Mesendoderm (in vitro differentiated cells): ENCODE data around the gene ABCC3. TPM values are rescaled to one million over a fixed set of nuclear protein-coding genes. Genes with fewer than 3 reads are reported as not detected.

Experiments
- DNase-seq: peaks from one replicate; pipeline ENCODE4 v3.0.0; 2013
- H2AK5ac ChIP-seq: 2 replicates; pipeline ENCODE4 v1.6.1; 2013; ENCODE audit warnings: low read length, inconsistent platforms
- H2BK120ac ChIP-seq: 2 replicates; pipeline ENCODE4 v1.6.1; 2013; ENCODE audit warnings: low read depth, mild to moderate bottlenecking, low read length, moderate library complexity, mixed read lengths
- H2BK15ac ChIP-seq: replicated peaks from 2 replicates; pipeline ENCODE4 v1.6.1; 2013; ENCODE audit warnings: low read depth, mild to moderate bottlenecking, moderate library complexity
- H2BK5ac ChIP-seq: 2 replicates; pipeline ENCODE4 v1.6.1; 2013; ENCODE audit warnings: low read length, inconsistent platforms
- H3K18ac ChIP-seq: 2 replicates; pipeline ENCODE4 v1.6.1; 2013; ENCODE audit warnings: mild to moderate bottlenecking, low read length, mixed read lengths
- H3K23ac ChIP-seq: one replicate; pipeline ENCODE4 v1.6.1; 2013; ENCODE audit warnings: low read length
- H3K27ac ChIP-seq: 2 replicates; pipeline ENCODE4 v1.5.1; 2013; ENCODE audit warnings: low read depth, mild to moderate bottlenecking, inconsistent platforms, low read length, moderate library complexity
- H3K27me3 ChIP-seq: 2 replicates; pipeline ENCODE4 v1.6.1; 2013; ENCODE audit warnings: low read length, control low read depth, mild to moderate bottlenecking, inconsistent platforms; ENCODE audit not compliant: insufficient read depth, poor library complexity
- H3K36me3 ChIP-seq: 2 replicates; pipeline ENCODE4 v1.6.1; 2013; ENCODE audit warnings: low read length, inconsistent platforms; ENCODE audit not compliant: control insufficient read depth, insufficient read depth
- H3K4ac ChIP-seq: one replicate; pipeline ENCODE4 v1.6.1; 2013; ENCODE audit warnings: low read depth, mild to moderate bottlenecking, low read length, moderate library complexity
- H3K4me1 ChIP-seq: 2 replicates; pipeline ENCODE4 v1.6.1; 2013; ENCODE audit warnings: low read depth, low read length, inconsistent platforms; ENCODE audit not compliant: control insufficient read depth
- H3K4me2 ChIP-seq: 2 replicates; pipeline ENCODE4 v1.6.1; 2013; ENCODE audit warnings: low read length
- H3K4me3 ChIP-seq: 2 replicates; pipeline ENCODE4 v1.5.1; 2013; ENCODE audit warnings: mild to moderate bottlenecking, low read length
- H3K56ac ChIP-seq: one replicate; pipeline ENCODE4 v1.6.1; 2013; ENCODE audit warnings: low read length
- H3K79me1 ChIP-seq: 2 replicates; pipeline ENCODE4 v1.6.1; 2013; ENCODE audit warnings: low read length, inconsistent platforms
- H3K79me2 ChIP-seq: 2 replicates; pipeline ENCODE4 v1.6.1; 2013; ENCODE audit warnings: mild to moderate bottlenecking, low read length; ENCODE audit not compliant: control insufficient read depth, insufficient read depth
- H3K9ac ChIP-seq: 2 replicates; pipeline ENCODE4 v1.6.1; 2013; ENCODE audit warnings: low read length, inconsistent platforms
- H4K5ac ChIP-seq: one replicate; pipeline ENCODE4 v1.6.1; 2013; ENCODE audit warnings: low read length
- H4K8ac ChIP-seq: one replicate; pipeline ENCODE4 v1.6.1; 2013; ENCODE audit warnings: low read depth, mild to moderate bottlenecking, control low read depth, low read length, moderate library complexity
- WGBS: extraction: QIAGEN DNeasy Blood & Tissue Kit; methylation state at CpG from one replicate; pipeline ENCODE4 v1.1.7; 2013; ENCODE audit warnings: low lambda C conversion rate, missing lambda C conversion rate; ENCODE audit not compliant: insufficient coverage; ENCODE audit errors: extremely low coverage; 5-methylcytosine and 5-hydroxymethylcytosine counted together
- small RNA-seq: library from polyadenylated mRNA; stranded (forward); fragments of <200 nt; extraction: miRNeasy Mini kit (QIAGEN cat#:217004); gene quantifications from one replicate; pipeline ENCODE3, GENCODE V24; 2013; ENCODE audit not compliant: insufficient read depth

The ABCC3 gene

GRCh38 chr17:50731575-50732460, 97.1 kb downstream of the ABCC3 start:
- H4K8ac ChIP-seq = no peak overlapping the region
- no peak overlapping the region for H3K4me2 ChIP-seq
- no CpG with 5 or more reads among the region's 7 CpGs for WGBS
- H3K27me3 ChIP-seq = no peaks in the 10 kb centered on the region
- no peak overlapping the region for H4K5ac ChIP-seq
- no peaks in the 10 kb centered on the region for H3K4me1 ChIP-seq
- no peak overlapping the region for H3K9ac ChIP-seq
- no peaks in the 10 kb centered on the region for H3K79me1 ChIP-seq
- peaks cover 80% of the 10 kb centered on the region for H3K79me2 ChIP-seq
- H3K56ac ChIP-seq = no peak overlapping the region
- no peak overlapping the region for H3K4me3 ChIP-seq
- no peak overlapping the region for H3K23ac ChIP-seq
- H3K18ac ChIP-seq = no peak overlapping the region
- H2BK5ac ChIP-seq = no peak overlapping the region
- no peak overlapping the region for H3K4ac ChIP-seq
- no peak overlapping the region for H2BK15ac ChIP-seq
- H2AK5ac ChIP-seq = no peak overlapping the region
- H3K36me3 ChIP-seq = no peaks in the 10 kb centered on the region
- H3K27ac ChIP-seq = no peak overlapping the region
- H2BK120ac ChIP-seq = no peak overlapping the region
- DNase-seq = no peak

GRCh38 chr17:50735287-50735686, 100.6 kb downstream of the ABCC3 start:
- DNase-seq = no peak
- Histone ChIP-seq H3K9ac (no peak overlapping the region), H3K4me1 (no peaks in the 10 kb centered on the region), H2BK15ac (no peak overlapping the region), H3K56ac (no peak overlapping the region), H3K27me3 (no peaks in the 10 kb centered on the region), H2BK5ac (no peak overlapping the region), H3K23ac (no peak overlapping the region), H3K79me2 (peaks cover 65% of the 10 kb centered on the region), H3K36me3 (peaks cover 6% of the 10 kb centered on the region), H2BK120ac (no peak overlapping the region), H3K4ac (no peak overlapping the region), H4K5ac (no peak overlapping the region), H3K4me2 (no peak overlapping the region), H3K4me3 (no peak overlapping the region), H3K18ac (no peak overlapping the region), H2AK5ac (no peak overlapping the region), H4K8ac (no peak overlapping the region), H3K27ac (no peak overlapping the region), H3K79me1 (peaks cover 8% of the 10 kb centered on the region)
- no CpG with 5 or more reads among the region's 3 CpGs for WGBS

- no peak overlapping the region for H2BK15ac ChIP-seq
- H2AK5ac ChIP-seq = no peak overlapping the region
- H4K8ac ChIP-seq = no peak overlapping the region
- no peaks in the 10 kb centered on the region for H3K27me3 ChIP-seq
- H3K79me2 ChIP-seq = peaks cover 47% of the 10 kb centered on the region
- H3K27ac ChIP-seq = no peak overlapping the region
- H3K4me1 ChIP-seq = no peaks in the 10 kb centered on the region
- peaks cover 10% of the 10 kb centered on the region for H3K79me1 ChIP-seq
- no peak overlapping the region for H3K9ac ChIP-seq
- H3K4me3 ChIP-seq = no peak overlapping the region
- peaks cover 16% of the 10 kb centered on the region for H3K36me3 ChIP-seq
- no peak for DNase-seq
- H2BK120ac ChIP-seq = no peak overlapping the region
- no peak overlapping the region for H3K4ac ChIP-seq
- H3K18ac ChIP-seq = no peak overlapping the region
- H3K4me2 ChIP-seq = no peak overlapping the region
- no peak overlapping the region for H3K56ac ChIP-seq
- no peak overlapping the region for H3K23ac ChIP-seq
- no CpG with 5 or more reads among the region's 2 CpGs for WGBS
- no peak overlapping the region for H2BK5ac ChIP-seq
- no peak overlapping the region for H4K5ac ChIP-seq
Observed at GRCh38 chr17:50737118-50737698, 102.5 kb downstream of the ABCC3 start.

- Histone ChIP-seq H3K4me2 (no peak overlapping the region), H3K9ac (no peak overlapping the region), H2BK15ac (no peak overlapping the region), H4K5ac (no peak overlapping the region), H2BK5ac (no peak overlapping the region), H3K4ac (no peak overlapping the region), H3K18ac (no peak overlapping the region), H3K79me2 (peaks cover 37% of the 10 kb centered on the region), H4K8ac (no peak overlapping the region), H3K4me1 (no peaks in the 10 kb centered on the region), H3K23ac (no peak overlapping the region), H3K27me3 (no peaks in the 10 kb centered on the region), H2BK120ac (no peak overlapping the region), H3K4me3 (no peak overlapping the region), H3K36me3 (peaks cover 19% of the 10 kb centered on the region), H3K56ac (no peak overlapping the region), H2AK5ac (no peak overlapping the region), H3K79me1 (peaks cover 10% of the 10 kb centered on the region), H3K27ac (no peak overlapping the region)
- no CpG with 5 or more reads among the region's 2 CpGs for WGBS
- DNase-seq = no peak
Observed at GRCh38 chr17:50739098-50739497, 104.4 kb downstream of the ABCC3 start.

Small RNA genes within 50 kb of the gene (small RNA-seq; reads per million reads assigned to genes)
- gene RF00019 = not detected
